ENCODE data around the gene TRIM7. TPM values are rescaled to one million over a fixed set of nuclear protein-coding genes. Genes with fewer than 3 reads are reported as not detected.
"Not testable (repeated sequence)": the region's sequence is repeated elsewhere in the genome, so short reads cannot be mapped to it uniquely, and the experiment has no call there.

The TRIM7 gene
- total and polyA plus RNA-seq, 2 experiments from 2014 or later = 3.1 to 6.8 TPM

- H3K9me3 ChIP-seq (ENCODE audit: low read depth) = no peaks in the 10 kb centered on the region
- H3K4me2 ChIP-seq (ENCODE audit: unreplicated experiment) = no peak overlapping the region
- no peaks in the 10 kb centered on the region for H3K36me3 ChIP-seq (ENCODE audit: low read depth)
- DNase-seq = no peak
- no peak overlapping the region for H3K27ac ChIP-seq
- WGBS, 2 experiments (ENCODE audit: low coverage in 1 of 2, low lambda C conversion rate in 2 of 2, missing lambda C conversion rate in 2 of 2) = 49 to 60% methylated on average over 9 of the region's 9 CpGs
- TF ChIP-seq EZH2phosphoT487 (IDR thresholded peaks at IDR 0.05; ENCODE audit: insufficient read depth, low read depth) = no peak
- no peak for TF ChIP-seq EZH2 (IDR thresholded peaks at IDR 0.05; ENCODE audit: insufficient read depth, poor library complexity, severe bottlenecking)
- no peaks in the 10 kb centered on the region for H3K4me1 ChIP-seq (ENCODE audit: insufficient read depth)
- no peaks in the 10 kb centered on the region for H3F3A ChIP-seq (ENCODE audit: insufficient read depth)
- in situ Hi-C loops (cut with MboI) = no loop called here
- no peak overlapping the region for H2AFZ ChIP-seq
- no peak overlapping the region for H3K9ac ChIP-seq
- no peaks in the 10 kb centered on the region for H4K20me1 ChIP-seq (ENCODE audit: insufficient read depth)
- no peaks in the 10 kb centered on the region for H3K9me2 ChIP-seq (ENCODE audit: insufficient read depth)
- no peaks in the 10 kb centered on the region for H3K79me2 ChIP-seq (ENCODE audit: insufficient read depth)
- H3K4me3 ChIP-seq = no peak overlapping the region
- peaks cover 9% of the 10 kb centered on the region for H3K27me3 ChIP-seq (replicated peaks; ENCODE audit: insufficient read depth)
Observed at GRCh38 chr5:181152406-181152805, 52.6 kb downstream of the TRIM7 start.

DNA sequence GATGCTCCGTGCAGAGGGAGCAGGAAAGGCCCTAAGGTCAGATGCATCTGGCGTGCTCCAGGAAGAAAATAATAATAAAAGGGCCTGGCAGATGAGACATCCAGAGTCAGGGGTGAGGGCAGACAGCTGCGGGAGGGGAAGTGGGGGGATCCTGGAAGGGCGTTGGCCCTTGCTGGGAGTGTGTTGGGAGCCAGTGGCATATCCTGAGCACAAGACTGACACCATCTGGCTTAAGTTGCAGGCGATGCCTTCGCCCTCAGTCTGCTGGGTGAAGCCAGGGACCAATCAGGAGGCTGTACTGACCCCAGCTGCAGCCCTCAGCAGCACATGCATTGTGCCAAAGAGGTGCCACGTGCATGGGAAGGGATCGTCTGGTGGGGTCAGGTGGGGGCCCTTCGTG lies 53.9 kb downstream of the TRIM7 start:
- H3K4me1 ChIP-seq (ENCODE audit: insufficient read depth) = no peaks in the 10 kb centered on the region
- no peaks in the 10 kb centered on the region for H3K9me2 ChIP-seq (ENCODE audit: insufficient read depth)
- H3K9ac ChIP-seq = no peak overlapping the region
- no peak overlapping the region for H3K4me3 ChIP-seq
- in situ Hi-C loops (cut with MboI) = no loop called here
- no peaks in the 10 kb centered on the region for H3K9me3 ChIP-seq (ENCODE audit: low read depth)
- H4K20me1 ChIP-seq (ENCODE audit: insufficient read depth) = no peaks in the 10 kb centered on the region
- H3K79me2 ChIP-seq (ENCODE audit: insufficient read depth) = no peaks in the 10 kb centered on the region
- 19 to 20% methylated on average over 9 of the region's 9 CpGs for WGBS, 2 experiments (ENCODE audit: low coverage in 1 of 2, low lambda C conversion rate in 2 of 2, missing lambda C conversion rate in 2 of 2)
- H2AFZ ChIP-seq = no peak overlapping the region
- H3K27me3 ChIP-seq (replicated peaks; ENCODE audit: insufficient read depth) = peaks cover 10% of the 10 kb centered on the region
- H3K27ac ChIP-seq = no peak overlapping the region
- no peaks in the 10 kb centered on the region for H3F3A ChIP-seq (ENCODE audit: insufficient read depth)
- TF ChIP-seq EZH2phosphoT487 (IDR thresholded peaks at IDR 0.05; ENCODE audit: insufficient read depth, low read depth) (no peak), EZH2 (IDR thresholded peaks at IDR 0.05; ENCODE audit: insufficient read depth, poor library complexity, severe bottlenecking) (no peak)
- H3K4me2 ChIP-seq (ENCODE audit: unreplicated experiment) = no peak overlapping the region
- peak; percentile 18 for DNase-seq
- H3K36me3 ChIP-seq (ENCODE audit: low read depth) = no peaks in the 10 kb centered on the region

DNA sequence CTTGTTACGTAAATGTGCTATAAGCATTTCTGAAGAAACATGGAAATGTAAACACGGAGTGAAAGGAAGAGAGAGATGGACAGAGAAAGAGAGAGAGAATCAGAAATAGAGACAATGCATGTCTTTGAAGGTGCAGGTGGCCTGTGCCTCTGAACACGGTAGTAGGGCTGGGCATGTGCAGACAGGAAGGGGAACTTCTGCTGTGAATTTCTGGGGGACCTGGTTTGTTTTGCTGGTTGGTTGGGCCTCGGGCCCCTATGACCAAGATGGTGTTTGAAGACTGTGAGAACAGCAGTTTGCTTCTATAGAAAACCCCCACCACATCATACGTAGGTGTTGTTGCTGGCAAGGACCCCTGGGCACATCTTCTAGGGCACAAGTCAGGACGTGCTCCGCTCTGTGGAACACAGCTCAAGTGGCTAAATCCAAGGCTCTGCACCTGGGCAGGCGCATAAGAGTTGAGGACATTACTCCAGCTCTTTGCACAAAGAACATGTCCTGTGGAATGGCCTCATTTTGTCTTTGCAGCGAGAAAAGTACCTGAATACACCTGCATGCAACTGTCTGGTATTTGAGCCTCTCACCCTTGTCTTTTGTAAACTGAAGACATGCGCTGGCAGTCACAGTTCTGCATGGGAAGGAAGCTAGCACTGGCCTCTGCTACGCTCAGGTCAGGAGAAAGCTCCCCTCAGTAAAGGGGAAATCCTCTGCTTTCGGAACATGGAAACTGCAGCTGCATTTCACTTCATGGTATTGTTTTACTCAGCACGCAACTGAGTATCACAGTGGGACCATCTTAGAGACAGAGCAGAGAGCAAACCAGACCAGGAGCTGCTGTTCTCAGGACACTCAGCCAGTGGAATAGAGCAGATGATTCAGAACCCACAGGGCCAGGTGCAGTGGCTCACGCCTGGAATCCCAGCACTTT lies 54.9 kb downstream of the TRIM7 start:
- Histone ChIP-seq H3K9ac (no peak overlapping the region), H3K4me1 (ENCODE audit: insufficient read depth) (no peaks in the 10 kb centered on the region), H3K9me3 (ENCODE audit: low read depth) (no peaks in the 10 kb centered on the region), H3K9me2 (ENCODE audit: insufficient read depth) (no peaks in the 10 kb centered on the region), H3K79me2 (ENCODE audit: insufficient read depth) (no peaks in the 10 kb centered on the region), H3K4me3 (no peak overlapping the region), H4K20me1 (ENCODE audit: insufficient read depth) (no peaks in the 10 kb centered on the region), H2AFZ (no peak overlapping the region), H3K27ac (no peak overlapping the region), H3K4me2 (ENCODE audit: unreplicated experiment) (no peak overlapping the region), H3K27me3 (replicated peaks; ENCODE audit: insufficient read depth) (peaks cover 14% of the 10 kb centered on the region), H3K36me3 (ENCODE audit: low read depth) (no peaks in the 10 kb centered on the region), H3F3A (ENCODE audit: insufficient read depth) (no peaks in the 10 kb centered on the region)
- no peak for TF ChIP-seq EZH2phosphoT487 (IDR thresholded peaks at IDR 0.05; ENCODE audit: insufficient read depth, low read depth)
- TF ChIP-seq EZH2 (IDR thresholded peaks at IDR 0.05; ENCODE audit: insufficient read depth, poor library complexity, severe bottlenecking) = no peak
- WGBS, 2 experiments (ENCODE audit: low coverage in 1 of 2, low lambda C conversion rate in 2 of 2, missing lambda C conversion rate in 2 of 2) = 61 to 65% methylated on average over 14 of the region's 14 CpGs
- no peak for DNase-seq
- in situ Hi-C loops (cut with MboI) = no loop called here

DNA sequence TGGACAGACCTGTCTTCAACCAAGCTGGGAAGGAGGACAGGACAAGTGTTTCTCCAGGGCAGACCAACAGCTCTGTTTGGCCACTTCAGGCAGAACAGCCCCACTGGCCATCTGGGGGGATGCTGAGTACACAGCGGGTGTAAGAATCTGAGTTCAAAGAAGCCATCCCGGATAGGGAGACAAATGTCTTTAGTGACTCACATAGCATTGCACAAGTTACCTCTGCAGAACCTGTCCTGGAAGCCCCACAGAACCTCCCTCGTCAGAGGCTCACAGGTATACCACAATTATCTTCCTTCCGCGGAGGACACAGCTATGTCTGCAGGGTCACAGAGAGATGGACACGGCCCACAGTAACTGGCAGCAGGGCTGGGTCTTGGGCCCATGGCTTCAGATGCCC lies 55.6 kb downstream of the TRIM7 start:
- Histone ChIP-seq H3K27ac (no peak overlapping the region), H3K79me2 (ENCODE audit: insufficient read depth) (no peaks in the 10 kb centered on the region), H3K9ac (no peak overlapping the region), H3K4me3 (no peak overlapping the region), H4K20me1 (ENCODE audit: insufficient read depth) (no peaks in the 10 kb centered on the region), H3K27me3 (replicated peaks; ENCODE audit: insufficient read depth) (peaks cover 14% of the 10 kb centered on the region; the same call in 1 of the 2 replicates), H3K9me2 (ENCODE audit: insufficient read depth) (no peaks in the 10 kb centered on the region), H3K36me3 (ENCODE audit: low read depth) (no peaks in the 10 kb centered on the region), H3K9me3 (ENCODE audit: low read depth) (no peaks in the 10 kb centered on the region), H2AFZ (no peak overlapping the region), H3K4me2 (ENCODE audit: unreplicated experiment) (no peak overlapping the region), H3K4me1 (ENCODE audit: insufficient read depth) (no peaks in the 10 kb centered on the region), H3F3A (ENCODE audit: insufficient read depth) (no peaks in the 10 kb centered on the region)
- no peak for DNase-seq
- TF ChIP-seq EZH2phosphoT487 (IDR thresholded peaks at IDR 0.05; ENCODE audit: insufficient read depth, low read depth) (no peak), EZH2 (IDR thresholded peaks at IDR 0.05; ENCODE audit: insufficient read depth, poor library complexity, severe bottlenecking) (no peak)
- WGBS, 2 experiments (ENCODE audit: low coverage in 1 of 2, low lambda C conversion rate in 2 of 2, missing lambda C conversion rate in 2 of 2) = 65 to 68% methylated on average over 6 of the region's 6 CpGs
- in situ Hi-C loops (cut with MboI) = no loop called here

DNA sequence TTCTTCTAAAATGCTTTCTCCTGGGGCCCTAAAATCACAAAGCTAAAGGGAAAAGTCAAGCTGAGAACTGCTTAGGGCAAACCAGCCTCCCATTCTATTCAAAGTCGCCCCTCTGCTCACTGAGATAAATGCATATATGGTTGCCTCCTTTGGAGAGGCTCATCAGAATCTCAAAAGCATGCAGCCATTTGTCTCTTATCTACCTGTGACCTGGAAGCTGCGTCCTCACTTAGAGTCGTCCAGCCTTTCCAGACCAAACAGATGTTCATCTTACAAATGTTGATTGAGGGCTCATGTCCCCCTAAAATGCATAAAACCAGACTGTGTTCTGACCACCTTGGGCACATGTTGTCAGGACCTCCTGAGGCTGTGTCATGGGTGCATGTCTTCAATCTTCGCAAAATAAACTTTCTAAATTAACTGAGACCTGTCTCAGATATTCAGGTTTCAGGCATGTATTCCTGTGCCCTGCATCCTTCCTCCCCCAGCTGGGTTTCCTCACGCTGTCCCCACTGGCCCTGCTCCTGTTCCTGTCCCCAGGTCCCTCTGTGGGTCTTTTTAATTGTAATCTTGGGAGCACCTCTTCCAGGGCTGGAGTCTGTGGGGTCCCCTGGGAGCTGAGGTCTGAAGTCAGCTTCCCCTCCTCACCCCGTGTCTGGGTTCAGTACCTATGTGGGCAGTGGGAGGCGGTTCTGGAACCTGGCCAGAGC lies 57.9 kb downstream of the TRIM7 start, which contains the start of gene OR2V2:
Gene OR2V2, plus strand, starts transcription at position 660 of the 710 bp plus-strand sequence. CDS start 7,357 bp downstream, outside the sequence.
- H2AFZ ChIP-seq; H3K4me3 ChIP-seq; H3K9me3 ChIP-seq (ENCODE audit: low read depth); H4K20me1 ChIP-seq (ENCODE audit: insufficient read depth); in situ Hi-C loops (cut with MboI); H3K4me2 ChIP-seq (ENCODE audit: unreplicated experiment); H3K27ac ChIP-seq; H3K4me1 ChIP-seq (ENCODE audit: insufficient read depth); DNase-seq; H3K9me2 ChIP-seq (ENCODE audit: insufficient read depth); H3K79me2 ChIP-seq (ENCODE audit: insufficient read depth); H3F3A ChIP-seq (ENCODE audit: insufficient read depth); H3K36me3 ChIP-seq (ENCODE audit: low read depth); H3K9ac ChIP-seq: not testable (repeated sequence)
- WGBS, 2 experiments (ENCODE audit: low coverage in 1 of 2, low lambda C conversion rate in 2 of 2, missing lambda C conversion rate in 2 of 2) = 9 to 11% methylated on average over 5 to 7 of the region's 7 CpGs
- H3K27me3 ChIP-seq (replicated peaks; ENCODE audit: insufficient read depth) = peaks cover 14% of the 10 kb centered on the region; the same call in 1 of the 2 replicates
